ENCODE measurements around the gene BTBD2.

The BTBD2 gene

DNA sequence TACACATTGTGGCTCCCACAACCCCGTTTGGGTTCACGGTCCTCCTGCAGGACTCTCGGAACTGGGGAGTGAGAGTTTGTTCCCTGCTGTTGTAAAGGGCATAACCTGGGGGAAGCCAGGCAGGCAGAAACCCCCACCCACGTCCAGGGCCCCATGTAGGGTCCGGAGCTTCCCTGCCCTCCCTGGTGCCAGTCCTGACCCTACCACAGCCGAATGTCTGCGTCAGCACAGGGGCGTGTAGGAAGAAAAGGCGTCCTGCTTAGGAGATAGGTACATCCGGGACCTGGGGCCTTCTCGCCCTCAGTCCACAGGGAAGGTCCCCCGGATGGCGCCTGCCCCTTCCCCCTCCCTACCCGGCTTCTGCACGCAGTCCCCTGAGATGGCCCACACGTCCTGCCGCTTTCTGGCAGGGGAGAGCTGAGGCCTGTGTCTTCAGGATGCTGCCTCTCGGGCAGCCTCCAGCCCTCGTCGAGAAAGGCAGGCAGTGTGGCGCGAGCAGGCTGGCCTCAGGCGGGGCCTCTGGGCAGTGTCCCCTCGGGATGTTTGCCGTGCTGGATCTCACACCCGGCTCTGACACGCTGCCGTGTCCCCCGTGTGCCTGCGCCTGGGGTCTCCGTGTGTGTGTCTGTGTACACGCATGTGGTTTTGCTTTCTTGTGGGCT is 55.5 kb downstream of the BTBD2 start:
- DNase-seq (ENCODE audit: low read depth in 2 of 2) = no peak

DNA sequence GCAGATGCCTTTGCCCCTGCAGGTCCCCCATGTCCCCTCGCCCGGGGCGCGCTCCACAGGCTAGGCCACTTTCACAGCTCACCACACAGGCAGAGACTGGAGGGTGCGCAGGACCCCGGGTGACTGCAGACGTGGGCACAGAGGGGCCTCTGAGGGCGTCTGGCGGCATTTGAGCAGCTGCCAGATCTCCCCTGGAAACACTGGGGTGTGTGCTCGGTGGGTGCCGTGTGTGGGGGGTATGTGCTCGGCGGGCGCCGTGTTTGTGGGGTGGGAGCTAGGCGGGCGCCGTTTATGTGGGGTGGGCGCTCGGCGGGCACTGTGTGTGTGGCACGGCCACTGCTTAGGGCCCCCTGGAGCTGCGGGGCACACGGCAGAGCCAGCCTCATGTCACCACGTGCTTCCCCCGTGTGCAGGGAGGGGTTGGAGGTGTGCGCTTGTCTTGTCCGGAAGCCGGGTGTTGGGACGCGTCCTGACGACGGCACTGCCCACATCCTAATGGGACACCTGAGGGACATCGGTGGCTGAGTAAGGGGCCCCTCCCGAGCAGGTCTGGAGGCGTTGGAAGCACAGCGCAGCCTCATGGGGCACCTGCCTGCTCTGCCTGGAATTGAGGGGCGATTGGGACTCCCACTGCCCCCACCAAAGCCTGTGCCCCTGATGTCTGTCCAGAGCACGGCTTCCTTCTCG is 57.8 kb downstream of the BTBD2 start:
- DNase-seq (ENCODE audit: low read depth in 2 of 2) = no peak

DNA sequence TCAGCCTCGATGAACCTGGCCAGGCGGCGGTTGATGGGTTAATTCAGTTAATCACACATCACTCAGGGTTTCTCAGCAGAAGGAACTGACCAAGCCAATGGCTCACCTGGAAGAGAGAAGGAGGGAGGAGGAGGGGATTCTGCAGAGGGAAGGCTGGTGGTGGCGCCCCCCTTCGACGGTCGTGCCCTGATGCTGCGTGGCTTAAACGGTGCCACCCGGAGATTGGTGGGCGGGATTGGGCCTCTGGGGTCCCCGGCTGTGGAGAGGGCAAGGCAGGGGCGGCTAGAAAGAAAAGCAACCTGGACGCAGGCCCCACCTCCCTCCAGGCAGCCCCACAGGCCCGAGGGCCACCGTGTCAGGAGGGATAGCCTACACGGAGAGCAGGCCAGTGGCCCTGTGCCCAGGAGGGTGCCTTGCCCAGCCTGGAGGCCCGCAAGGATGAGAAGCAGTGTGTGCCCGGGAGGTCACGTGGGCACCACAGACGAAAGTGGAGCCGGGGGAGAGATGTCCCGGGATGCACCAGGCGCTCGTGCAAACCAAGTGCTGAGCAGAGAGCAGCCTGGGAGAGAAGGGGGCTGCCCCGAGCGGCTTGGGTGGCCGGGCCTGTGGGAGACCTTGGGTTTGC is 58.5 kb downstream of the BTBD2 start:
- DNase-seq (ENCODE audit: low read depth in 2 of 2) = no peak

DNA sequence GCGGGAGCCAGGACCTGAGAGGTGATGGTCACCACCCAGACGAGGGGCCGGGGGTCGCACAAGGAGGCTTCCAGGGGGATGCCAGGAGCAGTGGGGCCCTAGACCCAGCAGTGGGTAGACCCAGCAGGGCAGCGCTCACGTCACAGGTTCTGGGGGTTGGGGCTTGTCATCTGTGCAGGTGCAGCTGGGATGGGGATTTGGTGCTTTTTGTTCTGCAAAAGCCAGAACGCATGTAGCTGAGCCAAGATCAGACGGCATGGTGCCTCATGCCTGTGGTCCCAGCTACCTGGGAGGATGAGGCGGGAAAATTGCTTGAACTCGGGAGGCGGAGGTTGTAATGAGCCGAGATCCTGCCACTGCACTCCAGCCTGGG is 59.4 kb downstream of the BTBD2 start:
- no peak for DNase-seq (ENCODE audit: low read depth in 2 of 2)

DNA sequence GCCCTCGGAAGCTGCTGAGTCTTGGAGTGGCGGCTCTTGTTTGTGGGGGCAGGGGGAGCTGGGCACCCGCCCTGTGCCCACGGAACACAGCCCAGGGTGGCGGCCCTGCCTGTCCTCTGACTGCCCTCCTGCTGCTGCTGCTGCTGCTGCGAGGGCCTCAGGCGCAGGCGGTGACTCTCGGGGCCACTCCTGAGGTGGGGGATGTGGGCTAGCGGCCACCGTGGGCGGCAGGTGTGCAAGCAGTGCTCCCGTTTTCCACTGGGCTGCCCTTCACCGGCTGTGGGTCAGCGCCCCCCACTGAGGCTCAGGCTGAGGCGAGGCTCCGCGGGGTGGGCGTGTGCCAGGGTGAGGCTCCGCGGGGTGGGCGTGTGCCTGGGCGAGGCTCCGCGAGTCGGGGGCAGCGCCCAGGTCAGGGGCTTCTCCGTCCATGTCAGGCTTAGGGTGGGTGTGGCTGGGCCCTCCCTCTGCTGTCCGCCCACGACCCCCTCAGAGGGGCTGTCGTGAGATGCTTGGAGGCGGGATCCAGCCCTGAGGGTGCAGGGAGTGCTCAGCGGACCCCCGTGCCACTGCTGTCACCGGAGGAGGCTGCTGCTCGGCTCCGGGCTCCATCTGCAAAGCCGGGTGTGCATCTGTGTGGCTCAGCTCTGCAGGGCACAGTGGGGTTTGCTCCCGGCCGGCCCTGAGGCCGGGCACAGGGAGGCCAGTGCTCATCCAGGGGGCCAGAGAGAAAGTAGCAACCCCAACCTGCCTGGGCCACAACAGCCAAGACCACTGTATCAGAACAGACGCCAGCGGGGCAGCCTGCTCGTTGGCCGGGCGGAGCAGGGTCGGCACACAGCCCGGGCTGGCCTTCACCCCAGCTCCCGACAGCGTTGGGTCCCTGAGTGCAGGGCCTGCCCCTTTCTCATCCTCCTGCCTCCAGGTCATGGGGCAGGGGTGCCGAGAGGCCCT is 60.1 kb downstream of the BTBD2 start:
- DNase-seq (ENCODE audit: low read depth in 2 of 2) = no peak

DNA sequence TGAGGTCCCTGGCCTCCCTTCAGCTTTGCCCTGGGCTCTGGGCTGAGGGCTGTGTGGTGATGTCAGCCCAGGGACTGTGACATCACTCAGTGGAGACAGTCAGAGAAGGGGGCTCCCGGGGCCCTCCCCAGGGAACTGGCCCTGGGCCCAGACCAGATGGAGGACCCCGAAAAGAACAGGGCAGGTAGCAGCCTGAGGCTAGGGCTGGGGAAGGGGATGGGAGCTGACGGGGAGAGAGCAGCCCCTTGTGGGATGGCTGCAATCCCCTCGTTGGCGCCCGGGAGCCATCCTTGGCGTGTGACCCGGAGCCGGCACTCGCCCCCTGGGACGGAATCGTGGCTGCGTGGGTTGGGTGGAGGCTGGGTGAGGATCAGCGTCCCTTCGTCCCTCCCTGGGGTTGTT is 61.0 kb downstream of the BTBD2 start:
- no peak for DNase-seq (ENCODE audit: low read depth in 2 of 2)

DNA sequence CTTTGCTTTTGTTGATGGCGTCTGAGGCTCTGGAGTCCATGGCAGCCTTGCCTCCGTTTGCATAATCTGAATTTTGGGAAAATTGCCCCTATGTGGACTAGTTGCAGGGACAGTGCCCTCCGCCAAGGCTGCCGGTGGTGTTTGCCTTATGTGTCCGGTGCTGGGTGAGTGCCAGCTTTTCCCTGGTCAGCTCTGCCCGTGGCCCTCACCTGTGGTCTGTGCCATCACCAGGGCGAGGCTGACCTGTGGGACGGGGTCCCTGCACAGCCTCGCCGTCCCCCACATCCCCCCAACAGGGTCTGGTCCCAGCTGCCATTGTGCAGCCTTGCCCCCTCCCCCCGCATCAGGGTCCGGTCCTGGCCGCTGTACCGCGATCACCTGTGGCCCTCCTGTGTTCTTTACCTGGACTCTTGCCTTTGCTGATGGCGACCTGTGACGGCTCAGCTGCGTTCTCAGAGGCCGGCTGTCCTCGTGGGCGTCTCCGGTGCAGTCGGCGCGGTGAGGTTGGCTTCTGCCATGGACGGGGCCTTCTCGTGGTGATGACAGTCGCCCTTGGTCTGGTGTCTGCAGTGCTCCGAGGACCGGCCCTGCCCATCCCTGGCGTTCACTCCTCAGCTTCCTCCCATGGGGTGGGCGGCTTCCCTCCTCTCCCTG is 61.9 kb downstream of the BTBD2 start:
- DNase-seq (ENCODE audit: low read depth in 2 of 2) = no peak

DNA sequence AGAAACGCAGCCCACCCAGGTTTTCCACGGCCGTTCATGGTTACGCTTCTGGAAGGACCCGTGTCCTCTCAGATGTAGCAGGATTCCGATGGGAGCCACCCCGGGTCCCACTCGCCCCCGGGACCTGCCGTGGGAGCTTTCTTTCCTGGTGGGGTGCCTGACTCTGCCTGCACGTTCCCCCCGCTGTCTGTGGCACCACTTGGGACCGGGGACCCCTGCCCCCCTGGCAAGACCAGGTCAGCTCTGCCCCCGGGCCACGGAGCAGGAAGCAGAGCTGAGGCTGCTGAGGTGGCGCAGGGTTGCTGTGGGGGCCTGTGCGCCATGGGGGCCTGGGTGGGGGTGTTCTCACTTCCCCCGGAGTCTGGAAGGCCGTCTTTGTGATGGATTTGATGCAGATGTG is 62.5 kb downstream of the BTBD2 start:
- DNase-seq (ENCODE audit: low read depth in 2 of 2) = no peak

DNA sequence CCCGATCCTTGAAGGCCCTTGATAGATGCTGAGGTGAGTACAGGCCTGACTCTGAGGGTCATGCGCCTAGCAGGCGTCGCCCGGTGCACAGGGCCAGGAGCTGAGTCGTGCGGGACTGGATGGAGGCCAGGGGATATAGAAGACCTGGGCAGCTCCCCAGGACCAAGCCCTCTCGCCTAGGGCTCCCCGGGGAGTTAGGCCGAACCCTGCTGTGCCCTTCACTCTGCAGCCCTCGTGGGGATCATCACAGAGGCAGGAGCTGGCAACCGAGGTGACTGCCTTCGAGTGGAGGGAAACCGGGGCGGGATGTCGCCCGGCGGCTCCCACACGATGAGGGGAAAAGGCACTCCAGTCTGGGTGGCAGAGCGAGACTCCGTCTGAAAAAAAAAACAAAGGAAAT is 62.9 kb downstream of the BTBD2 start:
- DNase-seq (ENCODE audit: low read depth in 2 of 2) = no peak

DNA sequence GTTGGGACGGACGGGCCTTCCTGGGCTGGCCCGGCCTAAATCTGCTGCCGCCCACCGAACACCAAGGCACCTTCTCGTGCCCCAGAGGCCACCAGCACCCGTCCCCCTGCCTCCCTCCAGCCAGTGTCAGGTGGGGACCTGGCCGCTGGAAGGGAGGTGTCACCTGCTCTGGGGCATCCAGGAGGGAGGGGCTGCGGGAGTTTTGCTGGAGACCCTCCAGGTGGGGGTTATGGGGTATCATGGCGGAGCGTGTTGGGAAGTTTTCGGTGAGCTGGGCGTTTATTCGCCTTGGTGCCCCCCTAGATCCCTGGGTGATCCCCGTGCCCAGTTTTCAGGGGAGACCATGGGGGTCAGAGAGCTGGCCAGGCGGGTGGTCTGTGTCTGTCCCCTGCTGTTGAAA is 64.9 kb downstream of the BTBD2 start:
- DNase-seq (ENCODE audit: low read depth in 2 of 2) = no peak

DNA sequence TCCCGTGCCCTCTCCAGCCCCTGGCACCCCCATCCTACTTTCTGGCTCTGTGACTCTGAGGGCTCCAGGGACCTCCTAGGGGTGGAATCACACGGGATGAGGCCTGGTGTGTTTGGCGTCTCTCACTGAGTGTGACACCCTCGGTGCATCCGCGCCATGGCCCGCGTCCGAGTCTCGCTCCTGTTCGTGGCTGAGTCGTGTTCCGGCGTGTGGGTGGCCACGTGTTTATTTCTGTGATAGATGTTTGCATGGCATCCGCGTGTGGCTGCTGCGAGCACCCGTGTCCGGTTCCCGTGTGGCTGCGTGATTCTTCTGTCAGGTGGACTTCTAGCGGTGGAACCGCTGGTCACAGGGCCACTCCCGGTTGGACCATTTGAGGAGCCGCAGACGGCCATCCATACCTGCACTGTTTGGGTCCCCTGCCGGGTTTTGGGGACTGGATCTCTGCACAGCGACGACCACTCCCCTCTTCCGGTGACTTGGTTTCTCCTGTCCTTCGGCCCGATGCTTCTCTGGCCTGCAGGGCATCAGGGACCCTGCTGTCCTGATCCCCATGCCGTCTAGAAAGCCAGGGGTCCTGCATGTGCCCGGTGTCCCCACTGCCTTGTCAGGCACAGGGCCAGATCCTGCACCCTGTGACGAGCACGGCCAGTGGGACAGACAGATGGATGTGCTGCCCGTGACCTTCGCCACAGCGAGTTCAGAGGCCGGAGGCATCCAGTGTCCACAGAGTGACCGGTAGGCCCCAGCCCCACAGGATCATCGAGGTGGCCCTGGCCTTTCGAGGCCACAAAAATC is 66.0 kb downstream of the BTBD2 start:
- no peak for DNase-seq (ENCODE audit: low read depth in 2 of 2)

DNA sequence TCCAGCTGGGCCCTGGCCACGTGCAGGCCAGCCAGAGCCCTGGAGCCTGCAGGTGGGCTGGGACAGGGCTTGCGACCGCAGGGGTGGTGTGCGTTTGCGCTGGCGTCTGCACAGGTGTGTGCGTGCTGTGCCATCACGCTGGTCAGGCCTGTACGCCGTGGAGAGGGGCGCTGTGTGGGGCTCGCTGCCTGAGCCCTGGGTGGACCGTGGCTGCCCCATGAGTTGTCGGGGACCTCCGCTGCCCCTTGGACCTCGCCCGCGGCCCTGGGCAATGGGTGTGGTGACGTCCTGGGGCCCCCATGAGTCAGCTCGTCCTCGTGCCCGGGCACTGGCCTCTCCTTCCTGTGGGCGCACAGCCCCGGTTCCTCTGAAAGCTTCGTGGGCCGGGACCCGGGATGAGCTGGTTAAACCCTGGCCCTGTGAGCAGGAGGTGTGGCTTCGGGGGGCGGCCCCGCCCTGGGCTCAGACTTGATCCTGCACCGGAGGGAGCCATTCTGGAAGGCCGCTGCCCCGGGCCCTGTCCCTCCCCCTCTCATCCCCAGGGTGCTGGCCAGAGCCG is 67.8 kb downstream of the BTBD2 start:
- DNase-seq (ENCODE audit: low read depth in 2 of 2) = no peak

DNA sequence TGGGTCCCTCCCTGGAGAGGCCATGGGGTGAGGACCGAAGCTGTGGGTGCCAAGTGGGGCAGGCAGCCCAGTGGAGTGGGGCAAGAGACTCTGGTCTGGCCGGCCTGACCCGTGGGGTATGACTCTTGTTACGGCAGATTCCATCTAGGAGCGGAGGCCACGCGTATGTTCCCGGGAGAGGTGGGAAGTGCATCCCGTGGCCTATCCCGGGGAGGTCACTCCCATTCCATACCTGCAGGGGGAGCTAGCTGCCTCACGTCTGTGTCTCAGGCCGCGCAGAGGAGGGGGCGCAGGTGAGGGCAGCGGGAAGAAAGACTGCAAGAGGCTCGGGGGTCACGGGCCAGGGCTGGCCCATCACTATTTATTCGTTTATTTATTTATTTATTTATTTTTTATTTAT is 69.6 kb downstream of the BTBD2 start:
- no peak for DNase-seq (ENCODE audit: low read depth in 2 of 2)

DNA sequence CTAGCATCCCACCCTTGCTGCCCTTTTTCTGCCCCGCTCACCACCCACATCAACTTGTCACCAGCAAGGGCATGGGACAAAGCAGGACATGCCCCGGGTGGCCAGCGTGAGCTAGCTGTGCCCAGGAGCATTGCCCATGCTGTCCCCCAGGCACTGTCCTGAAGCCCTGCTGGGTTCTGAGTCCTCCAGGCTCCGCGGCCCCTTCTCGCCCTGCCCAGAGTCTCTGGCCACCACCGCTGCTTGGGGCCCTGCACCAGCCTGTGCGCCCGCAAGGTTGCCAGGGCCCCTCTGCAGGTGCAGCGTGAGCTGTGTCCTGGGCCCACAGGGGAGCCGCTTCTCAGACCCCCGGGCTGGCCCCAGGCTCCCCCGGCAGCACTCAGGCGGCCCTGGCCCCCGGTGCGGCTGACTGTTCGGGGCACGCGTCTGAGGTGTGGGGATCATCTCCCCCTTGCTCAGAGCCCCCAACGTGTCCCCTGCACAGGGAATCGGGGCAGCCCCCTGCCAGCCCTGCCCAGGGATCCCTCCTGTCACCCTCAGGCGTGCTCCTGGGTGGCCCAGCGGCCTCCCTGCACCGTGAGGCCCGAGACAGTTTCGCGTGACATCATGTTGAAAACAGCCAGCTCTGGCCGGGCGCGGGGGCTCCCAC is 70.5 kb downstream of the BTBD2 start:
- DNase-seq (ENCODE audit: low read depth in 2 of 2) = no peak

DNA sequence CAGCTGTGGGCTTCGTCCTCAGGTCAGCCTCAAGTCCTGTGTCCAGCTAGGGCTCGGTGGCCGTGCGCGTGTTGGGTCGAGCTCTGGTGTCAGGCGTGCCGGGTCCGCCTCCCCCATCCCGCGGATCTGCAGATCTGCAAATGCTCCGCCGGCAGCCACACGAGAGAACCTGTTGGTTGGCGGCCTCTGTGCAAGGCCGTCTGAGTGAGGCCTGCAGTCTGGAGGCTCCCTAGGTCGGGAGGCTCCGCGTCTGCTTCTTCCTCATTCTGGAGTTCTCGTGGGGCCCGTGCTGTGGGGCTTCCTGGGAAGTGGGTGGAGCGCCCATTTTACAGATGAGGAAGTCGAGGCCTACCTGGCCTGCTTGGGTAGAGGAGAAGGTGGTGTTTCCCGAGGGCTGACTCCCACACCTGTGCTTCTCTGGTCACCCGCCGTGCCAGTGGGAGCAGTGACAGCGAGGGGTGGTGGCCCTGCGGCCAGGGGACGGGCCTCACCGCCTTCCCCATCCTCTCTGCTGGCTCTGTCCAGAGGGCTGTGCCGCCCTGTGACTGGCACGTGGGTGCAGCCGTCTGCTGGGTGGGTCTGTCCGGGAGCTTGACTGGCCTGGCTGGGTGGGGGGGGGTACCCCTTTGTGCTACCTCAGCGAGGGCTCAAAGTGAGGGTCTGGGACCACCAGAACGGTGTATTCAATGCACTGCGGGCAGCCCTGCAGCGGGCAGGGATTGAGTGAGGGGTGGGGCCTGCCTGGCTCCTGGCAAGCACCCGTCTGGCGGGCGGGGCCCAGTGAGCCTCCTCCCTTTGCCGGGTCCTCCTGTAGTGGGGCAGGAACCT is 71.2 kb downstream of the BTBD2 start:
- DNase-seq (ENCODE audit: low read depth in 2 of 2) = no peak

DNA sequence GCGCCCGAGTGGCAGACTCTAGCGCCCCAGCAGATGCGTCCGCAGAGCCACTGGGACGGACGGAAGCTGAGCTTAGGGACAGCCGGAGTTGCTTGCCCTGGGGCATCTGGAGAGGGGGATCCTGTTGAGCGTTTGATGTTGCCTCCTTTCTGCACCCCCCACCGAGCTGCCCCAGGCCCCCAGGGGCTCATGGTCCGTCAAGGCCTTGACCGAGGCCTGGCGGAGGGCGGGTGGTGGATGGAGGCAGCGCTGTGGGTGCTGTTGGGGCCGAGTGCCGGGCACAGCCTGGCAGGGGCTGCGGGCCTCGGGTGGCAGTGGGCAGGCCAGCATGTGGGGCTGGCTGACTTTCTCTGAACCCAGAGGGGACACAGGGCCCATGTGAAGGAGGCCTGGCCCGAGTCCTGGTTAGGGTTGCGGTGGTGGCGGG is 71.8 kb downstream of the BTBD2 start:
- DNase-seq (ENCODE audit: low read depth in 2 of 2) = no peak

DNA sequence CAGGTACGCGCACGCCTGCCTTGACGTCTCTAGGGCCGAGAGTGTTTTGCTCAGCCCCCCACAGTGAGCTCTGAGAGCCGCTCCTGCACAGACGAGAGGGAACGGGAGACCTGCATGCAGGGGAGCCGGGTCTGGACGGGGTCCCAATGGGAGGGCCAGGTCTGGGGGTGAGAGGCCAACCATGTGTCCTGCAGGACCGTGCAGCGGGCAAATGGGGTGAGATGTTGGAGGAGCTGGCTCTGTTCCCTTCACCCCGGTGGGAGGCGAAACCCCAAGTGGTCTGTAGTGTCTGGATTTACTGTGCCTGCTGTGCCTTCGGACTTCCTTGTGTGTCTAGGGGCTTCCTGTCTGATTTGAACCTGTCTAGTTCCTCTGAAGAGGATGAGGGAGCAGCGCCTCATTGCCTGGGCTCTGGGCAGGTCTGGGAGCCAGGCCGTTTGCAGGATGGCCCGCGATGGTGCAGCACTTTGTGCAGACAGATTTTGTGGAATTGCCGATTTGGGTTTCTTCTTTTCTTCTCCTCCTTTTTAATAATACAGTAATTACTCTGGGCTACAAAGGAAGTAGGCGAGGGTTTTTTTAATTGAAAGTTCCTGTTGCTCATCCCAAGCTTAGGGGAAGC is 72.5 kb downstream of the BTBD2 start:
- DNase-seq (ENCODE audit: low read depth in 2 of 2) = no peak

DNA sequence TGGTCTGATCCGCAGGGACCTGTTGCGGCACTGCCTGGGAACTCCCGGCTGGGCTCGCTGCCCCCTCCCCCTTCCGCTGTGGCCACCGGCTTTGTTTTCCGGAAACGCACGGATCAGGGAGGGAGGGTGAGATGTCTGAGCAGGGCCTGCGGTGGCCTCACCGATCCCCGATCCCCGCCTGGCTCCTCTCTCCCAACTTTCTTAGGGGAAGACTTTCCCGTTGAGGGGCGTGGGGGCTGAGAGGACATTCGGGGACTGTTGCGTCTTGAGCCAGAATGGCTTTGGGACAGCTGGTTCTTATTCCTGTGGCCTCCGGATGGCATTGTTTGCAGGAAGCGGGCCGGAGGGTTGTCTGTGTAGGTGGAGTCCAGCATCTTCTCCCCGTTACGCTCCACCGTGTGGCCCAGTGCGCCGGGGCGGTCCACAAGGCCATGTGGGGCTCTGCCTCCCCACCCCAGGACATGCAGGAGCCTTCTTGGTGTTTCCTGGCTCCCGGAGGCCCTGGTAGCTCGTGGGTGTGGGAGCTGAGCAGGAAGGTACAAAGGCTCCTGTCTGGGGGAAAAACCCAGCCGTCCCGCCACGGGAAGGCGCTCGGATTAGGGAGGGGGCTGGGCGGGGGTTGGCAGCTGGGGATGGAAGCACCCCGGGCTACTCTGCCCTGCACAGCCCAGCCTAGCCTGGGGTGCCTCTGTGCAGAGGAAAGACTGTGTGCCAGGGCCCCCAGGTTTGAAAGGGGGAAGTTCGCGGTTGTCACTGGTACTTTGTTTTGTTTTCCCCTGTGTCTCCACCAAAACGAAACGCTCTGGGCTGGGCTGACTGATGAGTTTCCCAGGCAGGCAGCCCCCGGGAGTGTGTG is 73.2 kb downstream of the BTBD2 start:
- DNase-seq (ENCODE audit: low read depth in 2 of 2) = no peak

All from fibroblast of skin of left biceps (primary cell).